ENCODE data around the gene CRMP1. TPM values are rescaled to one million over a fixed set of nuclear protein-coding genes. Genes with fewer than 3 reads are reported as not detected.

CRMP1 gene
- total RNA-seq, 1 donor from 2014 or later: 1.9 TPM

DNA sequence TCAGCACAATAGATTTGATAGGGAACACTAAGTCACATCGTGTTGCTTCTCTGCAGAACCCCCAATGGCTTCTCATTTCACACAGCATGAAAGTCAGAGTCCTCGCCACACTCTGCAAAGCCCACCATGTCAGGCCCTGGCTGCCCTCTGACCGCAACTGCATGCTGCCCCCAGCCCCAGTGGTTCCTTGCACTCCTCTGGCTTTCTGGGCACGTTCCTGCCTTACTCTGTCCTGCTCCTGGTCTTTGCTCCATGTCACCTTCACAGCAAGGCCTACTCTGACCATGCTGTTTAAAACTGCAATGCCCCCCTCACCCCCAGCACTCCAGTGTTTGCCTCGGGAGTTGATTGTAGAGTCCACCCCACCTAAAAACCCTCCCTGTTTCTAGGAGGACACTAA is 103.7 kb downstream of the CRMP1 start:
- peaks cover 0 to 4% of the 10 kb centered on the region in 2 donors for H3K4me1 ChIP-seq
- no peaks in the 10 kb centered on the region for H3K27me3 ChIP-seq
- peaks cover 27 to 46% of the 10 kb centered on the region in 2 donors for H3K36me3 ChIP-seq
- no peak overlapping the region for H3K4me3 ChIP-seq
- DNase-seq (ENCODE audit: low spot score in 2 of 2): peak in 1 of 2 donors; percentile 51
- H3K9me3 ChIP-seq: no peaks in the 10 kb centered on the region
- H3K27ac ChIP-seq: no peak overlapping the region
- TF ChIP-seq, protein P1, sequence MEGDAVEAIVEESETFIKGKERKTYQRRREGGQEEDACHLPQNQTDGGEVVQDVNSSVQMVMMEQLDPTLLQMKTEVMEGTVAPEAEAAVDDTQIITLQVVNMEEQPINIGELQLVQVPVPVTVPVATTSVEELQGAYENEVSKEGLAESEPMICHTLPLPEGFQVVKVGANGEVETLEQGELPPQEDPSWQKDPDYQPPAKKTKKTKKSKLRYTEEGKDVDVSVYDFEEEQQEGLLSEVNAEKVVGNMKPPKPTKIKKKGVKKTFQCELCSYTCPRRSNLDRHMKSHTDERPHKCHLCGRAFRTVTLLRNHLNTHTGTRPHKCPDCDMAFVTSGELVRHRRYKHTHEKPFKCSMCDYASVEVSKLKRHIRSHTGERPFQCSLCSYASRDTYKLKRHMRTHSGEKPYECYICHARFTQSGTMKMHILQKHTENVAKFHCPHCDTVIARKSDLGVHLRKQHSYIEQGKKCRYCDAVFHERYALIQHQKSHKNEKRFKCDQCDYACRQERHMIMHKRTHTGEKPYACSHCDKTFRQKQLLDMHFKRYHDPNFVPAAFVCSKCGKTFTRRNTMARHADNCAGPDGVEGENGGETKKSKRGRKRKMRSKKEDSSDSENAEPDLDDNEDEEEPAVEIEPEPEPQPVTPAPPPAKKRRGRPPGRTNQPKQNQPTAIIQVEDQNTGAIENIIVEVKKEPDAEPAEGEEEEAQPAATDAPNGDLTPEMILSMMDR (IDR thresholded peaks at IDR 0.05): no peak
- intact Hi-C loops (cut with DNase I): no loop called here

DNA sequence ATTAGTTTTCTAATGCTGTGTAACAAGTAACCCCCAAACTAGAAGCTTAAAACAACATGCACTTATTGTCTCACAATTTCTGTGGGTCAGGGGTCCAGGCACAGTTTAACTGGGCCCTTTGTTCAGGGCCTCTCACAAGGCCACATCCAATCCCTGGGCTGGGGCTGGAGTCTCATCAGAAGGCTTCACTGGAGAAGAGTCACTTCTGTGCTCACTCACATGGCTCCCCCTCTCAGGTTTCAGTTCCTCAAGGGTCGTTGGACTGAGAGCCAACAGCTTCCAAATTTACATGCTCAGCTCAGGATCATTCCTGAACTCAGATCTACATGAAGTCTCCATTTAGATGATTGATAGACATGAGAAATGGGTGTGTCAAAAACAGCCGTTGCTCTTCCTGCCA is 104.7 kb downstream of the CRMP1 start:
- Histone ChIP-seq H3K9me3 (no peaks in the 10 kb centered on the region), H3K4me3 (no peak overlapping the region), H3K4me1 (peaks cover 0 to 4% of the 10 kb centered on the region in 2 donors), H3K27me3 (no peaks in the 10 kb centered on the region), H3K27ac (no peak overlapping the region), H3K36me3 (peaks cover 31 to 53% of the 10 kb centered on the region in 2 donors)
- DNase-seq (ENCODE audit: low spot score in 2 of 2): peak in 1 of 2 donors; percentile 51
- intact Hi-C loops (cut with DNase I): no loop called here
- TF ChIP-seq, protein P1 (IDR thresholded peaks at IDR 0.05): no peak

DNA sequence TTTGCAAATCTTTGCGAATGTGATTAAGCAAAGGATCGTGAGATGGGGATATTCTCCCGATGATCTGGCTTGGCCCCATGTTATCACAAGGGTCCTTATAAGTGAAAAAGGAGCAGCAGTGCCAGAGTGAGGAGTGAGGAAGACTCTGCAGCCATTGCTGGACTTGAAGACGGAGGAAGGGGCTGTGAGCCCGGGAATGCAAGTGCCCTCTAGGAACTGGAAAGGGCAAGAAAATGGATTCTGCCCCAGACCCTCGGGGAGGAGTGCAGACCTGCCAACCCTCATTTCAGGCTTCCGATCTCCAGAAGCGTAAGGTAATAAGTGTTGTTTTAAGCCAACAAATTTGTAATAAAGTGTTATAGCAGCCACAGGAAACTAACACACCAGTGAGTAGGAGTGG is 105.6 kb downstream of the CRMP1 start:
- Histone ChIP-seq H3K27me3 (no peaks in the 10 kb centered on the region), H3K9me3 (no peaks in the 10 kb centered on the region), H3K27ac (no peak overlapping the region), H3K36me3 (peaks cover 31 to 46% of the 10 kb centered on the region in 2 donors), H3K4me1 (peaks cover 0 to 4% of the 10 kb centered on the region in 2 donors), H3K4me3 (no peak overlapping the region)
- peak in 1 of 2 donors; percentile 42 for DNase-seq (ENCODE audit: low spot score in 2 of 2)
- TF ChIP-seq, protein P1 (IDR thresholded peaks at IDR 0.05): no peak
- intact Hi-C loops (cut with DNase I): no loop called here

- Histone ChIP-seq H3K27me3 (no peaks in the 10 kb centered on the region), H3K36me3 (peaks cover 31 to 45% of the 10 kb centered on the region in 2 donors), H3K4me3 (no peak overlapping the region), H3K27ac (peak overlapping the region; percentile 39 to 83), H3K4me1 (peaks cover 0 to 4% of the 10 kb centered on the region in 2 donors), H3K9me3 (no peaks in the 10 kb centered on the region)
- DNase-seq (ENCODE audit: low spot score in 2 of 2): peak in 1 of 2 donors; percentile 40
- TF ChIP-seq, protein P1 (IDR thresholded peaks at IDR 0.05): no peak
- intact Hi-C loops (cut with DNase I): no loop called here
Observed at GRCh38 chr4:5785806-5786680, 106.8 kb downstream of the CRMP1 start.

GRCh38 chr4:5784960-5785611 is 107.8 kb downstream of the CRMP1 start:
- Histone ChIP-seq H3K9me3 (no peaks in the 10 kb centered on the region), H3K36me3 (peaks cover 31 to 45% of the 10 kb centered on the region in 2 donors), H3K4me3 (no peak overlapping the region), H3K4me1 (peaks cover 0 to 4% of the 10 kb centered on the region in 2 donors), H3K27ac (peak overlapping the region; percentile 39 to 83), H3K27me3 (no peaks in the 10 kb centered on the region)
- peak in 1 of 2 donors; percentile 55 for DNase-seq (ENCODE audit: low spot score in 2 of 2)
- intact Hi-C loops (cut with DNase I): no loop called here
- TF ChIP-seq, protein P1 (IDR thresholded peaks at IDR 0.05): no peak

Measured in ascending aorta (tissue), 2 donors.